Stimulated activated naive B cell treated with anti-CD40 and anti-IgM and Interleukin-4, amounts not matched to agents 10 μg/mL and 1 μg/mL and 100 μg/mL, for 72 hours (primary cell): Measurements from ENCODE around the gene ETHE1.

ENCODE experiments used
- ATAC-seq, 2 donors: fragments of 150-1000 bp; cut with Tn5 transposase; replicated peaks; 2 replicates each; pipeline ENCODE4 v1.10.0; 2021; ENCODE audit warnings: moderate library complexity in 1 of 2
- DNase-seq: peaks from one replicate; pipeline ENCODE4 v3.0.0; 2021
- H3K27ac Mint-ChIP-seq: one replicate; pipeline ENCODE4 v1.8.0; 2022; ENCODE audit warnings: mild to moderate bottlenecking, mixed read lengths
- H3K27me3 Mint-ChIP-seq, 2 donors: one replicate each; pipeline ENCODE4 v1.8.0; 2022; ENCODE audit warnings: mixed read lengths in 2 of 2
- H3K36me3 Mint-ChIP-seq, 2 donors: one replicate each; pipeline ENCODE4 v1.8.0; 2022; ENCODE audit warnings: mixed read lengths in 2 of 2, mild to moderate bottlenecking in 1 of 2
- H3K4me1 Mint-ChIP-seq, 2 donors: one replicate each; pipeline ENCODE4 v1.8.0; 2022; ENCODE audit warnings: mixed read lengths in 2 of 2, mild to moderate bottlenecking in 1 of 2
- H3K4me3 Mint-ChIP-seq, 2 donors: one replicate each; pipeline ENCODE4 v1.8.0; 2022; ENCODE audit warnings: mild to moderate bottlenecking in 2 of 2, mixed read lengths in 2 of 2, moderate library complexity in 1 of 2
- H3K9me3 Mint-ChIP-seq, 2 donors: one replicate each; pipeline ENCODE4 v1.8.0; 2022; ENCODE audit warnings: mixed read lengths in 2 of 2, mild to moderate bottlenecking in 1 of 2

Gene ETHE1

DNA sequence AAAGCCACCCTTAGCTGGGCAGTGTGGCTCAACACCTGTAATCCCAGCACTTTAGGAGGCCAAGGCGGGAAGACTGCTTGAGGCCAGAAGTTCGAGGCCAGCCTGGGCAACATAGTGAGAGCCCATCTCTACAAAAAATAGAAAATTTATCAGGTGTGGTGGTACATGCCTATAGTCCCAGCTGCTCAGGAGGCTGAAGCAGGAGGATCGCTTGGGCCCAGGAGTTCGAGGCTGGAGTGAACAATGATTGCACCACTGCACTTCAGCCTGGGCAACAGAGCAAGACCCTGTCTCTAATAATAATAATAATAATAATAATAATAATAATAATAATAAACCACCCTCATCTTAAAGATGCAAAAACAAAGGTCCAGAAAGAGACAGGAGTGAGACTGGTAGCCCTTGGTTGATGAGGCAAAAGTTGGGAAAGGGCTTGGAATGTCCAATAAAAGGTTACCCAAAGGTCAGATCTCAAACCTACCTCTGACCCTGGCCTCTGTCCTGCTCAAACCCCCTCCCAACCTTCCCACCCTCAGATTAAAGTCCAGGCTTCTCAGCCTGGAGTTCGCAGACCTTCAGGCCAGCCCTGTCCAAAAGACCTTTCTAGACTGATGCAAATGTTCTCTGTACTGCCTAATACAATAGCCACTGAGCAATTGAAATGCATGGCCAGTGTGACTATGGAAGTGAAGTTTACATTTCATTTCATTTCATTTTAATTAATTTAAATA lies 15.1 kb upstream of the ETHE1 start:
- Mint-ChIP-seq H3K36me3 (peaks cover 57 to 74% of the 10 kb centered on the region in 2 donors), H3K4me1 (no peaks in the 10 kb centered on the region), H3K9me3 (peaks cover 4 to 5% of the 10 kb centered on the region in 2 donors)

DNA sequence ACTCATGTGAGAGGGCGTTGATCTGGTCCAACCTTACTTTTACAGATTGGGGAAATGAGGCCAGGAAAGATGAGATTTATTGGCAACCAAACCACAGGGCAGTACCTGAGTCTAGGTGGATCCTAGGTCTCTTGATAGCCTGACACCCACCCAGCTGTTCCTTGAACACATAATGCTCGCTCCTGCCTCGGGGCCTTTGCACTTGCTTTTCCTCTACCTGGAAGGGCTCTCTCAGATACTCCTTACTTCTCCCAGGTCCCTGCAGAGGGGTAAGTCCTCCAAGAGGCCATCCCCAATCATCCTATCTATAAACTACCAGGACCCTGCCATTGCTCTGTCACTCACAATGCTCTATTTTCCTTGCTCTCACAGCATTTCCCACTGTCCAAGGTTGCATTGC lies 13.4 kb upstream of the ETHE1 start:
- no peak for DNase-seq
- no peak overlapping the region for H3K27ac Mint-ChIP-seq
- peaks cover 5% of the 10 kb centered on the region in 2 donors for H3K9me3 Mint-ChIP-seq
- peaks cover 58 to 80% of the 10 kb centered on the region in 2 donors for H3K36me3 Mint-ChIP-seq
- peaks cover 2 to 3% of the 10 kb centered on the region in 2 donors for H3K4me1 Mint-ChIP-seq
- ATAC-seq = no peak
- no peak overlapping the region for H3K4me3 Mint-ChIP-seq
- H3K27me3 Mint-ChIP-seq = no peaks in the 10 kb centered on the region

More for the DNA sequence above, 15.1 kb upstream of the ETHE1 start:
- H3K27ac Mint-ChIP-seq = no peak overlapping the region
- DNase-seq = no peak
- H3K27me3 Mint-ChIP-seq = no peaks in the 10 kb centered on the region
- no peak overlapping the region for H3K4me3 Mint-ChIP-seq
- ATAC-seq = no peak

DNA sequence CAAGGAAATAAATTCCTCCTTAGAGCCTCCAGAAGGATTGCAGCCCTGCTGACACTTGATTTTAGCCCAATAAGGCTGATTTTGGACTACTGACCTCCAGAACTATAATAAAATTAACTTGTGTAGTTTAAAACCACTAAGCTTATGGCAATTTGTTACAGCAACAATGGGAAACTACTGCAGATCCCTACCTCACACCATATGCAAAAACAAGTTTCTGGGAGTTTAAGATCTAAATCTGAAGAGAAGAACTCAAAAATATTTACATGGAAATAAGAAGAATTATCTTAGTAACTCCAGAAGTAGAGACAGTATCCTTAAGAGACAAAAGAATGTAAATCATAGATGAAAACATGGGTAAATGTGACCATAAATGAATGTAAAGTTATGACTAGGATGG lies 11.9 kb upstream of the ETHE1 start:
- no peak overlapping the region for H3K27ac Mint-ChIP-seq
- no peak for DNase-seq
- peaks cover 51 to 68% of the 10 kb centered on the region in 2 donors for H3K36me3 Mint-ChIP-seq

DNA sequence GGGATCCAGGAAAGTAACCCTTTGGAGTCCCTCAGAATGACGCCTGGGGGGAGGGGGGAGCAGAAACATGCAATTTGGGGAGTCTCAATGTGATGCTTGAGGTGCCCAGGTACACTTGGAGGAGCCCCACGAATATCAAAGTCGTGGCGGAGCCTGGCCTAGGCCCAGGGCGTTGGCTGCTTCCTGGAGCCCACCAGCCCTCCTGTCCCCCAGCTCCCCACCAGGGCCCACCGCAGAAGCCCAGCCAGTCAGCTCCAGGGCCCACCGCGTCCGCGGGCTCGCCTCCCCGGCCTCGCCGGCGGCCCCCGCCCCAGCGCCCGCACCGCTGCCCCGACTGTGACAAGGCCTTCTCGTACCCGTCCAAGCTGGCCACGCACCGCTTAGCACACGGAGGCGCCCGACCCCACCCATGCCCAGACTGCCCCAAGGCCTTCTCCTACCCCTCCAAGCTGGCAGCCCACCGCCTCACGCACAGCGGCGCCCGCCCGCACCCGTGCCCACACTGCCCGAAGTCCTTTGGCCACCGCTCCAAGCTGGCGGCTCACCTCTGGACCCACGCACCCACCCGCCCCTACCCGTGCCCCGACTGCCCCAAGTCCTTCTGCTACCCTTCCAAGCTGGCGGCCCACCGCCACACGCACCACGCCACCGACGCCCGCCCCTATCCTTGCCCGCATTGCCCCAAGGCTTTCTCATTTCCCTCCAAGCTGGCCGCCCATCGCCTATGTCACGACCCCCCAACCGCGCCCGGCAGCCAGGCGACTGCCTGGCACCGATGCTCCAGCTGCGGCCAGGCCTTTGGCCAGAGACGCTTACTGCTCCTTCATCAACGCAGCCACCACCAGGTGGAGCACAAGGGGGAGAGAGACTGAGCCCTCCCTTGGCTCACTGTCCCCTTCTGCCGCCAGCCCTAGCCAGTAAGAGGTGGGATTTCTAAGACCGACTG lies 8.1 kb upstream of the ETHE1 start:
- DNase-seq = peak; percentile 27
- Mint-ChIP-seq H3K9me3 (peaks cover 5% of the 10 kb centered on the region in 2 donors), H3K36me3 (peaks cover 24 to 40% of the 10 kb centered on the region in 2 donors), H3K4me1 (peaks cover 12 to 27% of the 10 kb centered on the region in 2 donors), H3K27ac (peak overlapping the region; percentile 91), H3K4me3 (peak overlapping the region; percentile 33 to 42), H3K27me3 (no peaks in the 10 kb centered on the region)
- no peak for ATAC-seq

More for the DNA sequence above, 11.9 kb upstream of the ETHE1 start:
- H3K9me3 Mint-ChIP-seq = peaks cover 5% of the 10 kb centered on the region in 2 donors
- H3K4me3 Mint-ChIP-seq = no peak overlapping the region
- ATAC-seq = no peak
- H3K4me1 Mint-ChIP-seq = peaks cover 6 to 10% of the 10 kb centered on the region in 2 donors
- H3K27me3 Mint-ChIP-seq = no peaks in the 10 kb centered on the region

DNA sequence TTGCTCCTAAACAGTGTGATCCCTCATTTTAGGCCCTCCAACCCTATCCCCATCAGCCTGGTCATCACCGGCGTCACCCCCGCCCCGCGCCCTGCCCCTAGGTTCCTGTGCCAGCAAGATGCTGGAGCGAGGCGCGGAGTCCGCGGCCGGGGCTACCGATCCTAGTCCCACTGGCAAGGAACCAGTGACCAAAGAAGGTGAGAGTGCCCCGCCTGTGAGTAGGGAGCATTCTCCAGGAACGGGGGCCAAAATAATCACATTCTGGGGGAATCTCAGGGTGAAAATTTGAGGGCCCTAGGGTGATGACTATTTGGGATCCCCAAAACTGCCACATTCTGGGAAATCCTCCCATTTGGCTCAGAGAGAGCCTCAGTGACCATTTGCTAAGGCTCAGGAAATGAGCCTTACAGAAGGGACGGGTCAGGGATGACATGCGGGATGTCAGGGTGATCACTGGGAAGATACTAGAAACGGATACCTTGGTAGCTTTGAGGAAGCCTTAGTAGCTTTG lies 7.4 kb upstream of the ETHE1 start:
- peaks cover 12 to 27% of the 10 kb centered on the region in 2 donors for H3K4me1 Mint-ChIP-seq
- peaks cover 4 to 5% of the 10 kb centered on the region in 2 donors for H3K9me3 Mint-ChIP-seq
- ATAC-seq = no peak
- H3K27ac Mint-ChIP-seq = peak overlapping the region; percentile 47
- peaks cover 18 to 32% of the 10 kb centered on the region in 2 donors for H3K36me3 Mint-ChIP-seq
- no peak for DNase-seq
- H3K4me3 Mint-ChIP-seq = peak overlapping the region; percentile 84 to 90
- H3K27me3 Mint-ChIP-seq = no peaks in the 10 kb centered on the region

DNA sequence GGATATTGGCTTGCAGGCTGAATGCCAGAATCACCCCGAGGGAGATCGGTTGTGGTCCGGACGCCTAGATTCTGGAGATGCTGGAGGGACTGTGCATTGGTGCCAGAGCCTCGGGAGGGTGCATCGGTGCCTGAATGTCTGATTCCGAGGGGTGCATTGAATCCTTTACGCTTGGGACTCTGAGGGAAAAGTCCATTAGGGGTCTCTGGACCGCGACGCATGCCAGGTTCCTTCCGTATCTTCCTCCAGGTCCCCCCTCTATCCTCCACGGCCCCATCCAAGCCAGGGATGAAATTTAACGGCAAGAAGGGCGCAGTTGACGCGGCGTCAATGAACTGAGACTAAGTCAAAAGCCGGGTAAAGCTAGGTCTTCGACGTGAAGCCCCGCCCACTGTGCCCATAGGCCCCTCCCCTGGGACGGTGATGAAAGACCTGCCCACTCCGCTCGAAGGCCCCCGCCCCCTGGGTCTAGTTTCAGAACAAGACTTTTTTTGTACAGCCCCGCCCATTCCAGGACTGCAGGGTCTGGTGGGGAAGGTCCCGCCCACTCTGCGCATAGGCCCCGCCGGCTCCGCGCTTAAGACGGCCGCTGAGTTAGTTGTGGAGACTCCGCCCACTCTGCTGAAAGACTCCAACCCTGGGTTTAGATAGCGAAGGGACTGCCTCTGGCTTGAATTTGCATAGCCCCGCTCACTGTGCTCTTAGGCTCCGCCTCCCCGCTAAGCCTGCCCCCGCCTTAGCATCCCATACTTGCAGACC lies 6.7 kb upstream of the ETHE1 start:
- ATAC-seq (peak; percentile 77), DNase-seq (peak; percentile 97)
- peak overlapping the region; percentile 94 for H3K27ac Mint-ChIP-seq
- no peaks in the 10 kb centered on the region for H3K27me3 Mint-ChIP-seq
- peaks cover 0 to 3% of the 10 kb centered on the region in 2 donors for H3K9me3 Mint-ChIP-seq
- peaks cover 12 to 26% of the 10 kb centered on the region in 2 donors for H3K36me3 Mint-ChIP-seq
- peaks cover 12 to 27% of the 10 kb centered on the region in 2 donors for H3K4me1 Mint-ChIP-seq
- peak overlapping the region; percentile 84 to 90 for H3K4me3 Mint-ChIP-seq

DNA sequence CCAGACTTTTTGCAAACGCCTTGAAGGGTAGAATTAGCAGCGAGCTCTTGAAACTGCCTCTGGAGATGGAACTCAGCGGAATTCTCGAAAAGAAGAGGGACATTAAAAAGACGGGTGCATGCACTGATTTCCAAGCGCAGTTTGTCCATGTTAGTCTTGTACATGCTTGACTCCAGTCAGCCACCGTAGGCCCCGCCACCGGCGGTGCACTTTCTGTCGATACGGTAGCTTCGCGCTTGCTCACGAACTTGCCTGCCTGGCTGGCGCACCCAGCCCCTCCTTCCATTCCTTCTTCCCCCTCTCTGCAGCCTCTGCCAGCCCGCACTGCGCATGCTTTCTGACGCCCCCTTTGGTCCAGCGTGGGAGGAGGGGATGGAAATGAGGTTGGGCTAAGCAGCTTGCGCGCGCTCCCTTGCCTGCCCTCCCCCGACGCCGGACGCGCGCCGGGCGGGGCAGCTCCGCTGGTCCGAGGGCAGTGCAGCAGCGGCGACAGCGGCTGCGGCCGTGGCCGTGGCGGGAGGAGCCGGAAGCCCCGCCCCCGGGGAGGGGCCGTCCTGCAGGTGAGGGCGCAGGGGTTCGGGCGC lies 6.1 kb upstream of the ETHE1 start, which contains the start of gene ZNF575:
Gene ZNF575 (plus strand): TSS at position 227 of the 584 bp plus-strand sequence. CDS start 1,235 bp downstream, outside the sequence.
- peak within 1 kb of the TSS; percentile 84 to 90 for H3K4me3 Mint-ChIP-seq
- peaks cover 7 to 20% of the 10 kb centered on the region in 2 donors for H3K36me3 Mint-ChIP-seq
- H3K9me3 Mint-ChIP-seq = peaks cover 0 to 1% of the 10 kb centered on the region in 2 donors
- ATAC-seq = peak; percentile 73 to 76
- H3K4me1 Mint-ChIP-seq = peaks cover 12 to 27% of the 10 kb centered on the region in 2 donors
- H3K27ac Mint-ChIP-seq = peak within 1 kb of the TSS; percentile 94
- DNase-seq = peak; percentile 95
- H3K27me3 Mint-ChIP-seq = no peaks in the 10 kb centered on the region

DNA sequence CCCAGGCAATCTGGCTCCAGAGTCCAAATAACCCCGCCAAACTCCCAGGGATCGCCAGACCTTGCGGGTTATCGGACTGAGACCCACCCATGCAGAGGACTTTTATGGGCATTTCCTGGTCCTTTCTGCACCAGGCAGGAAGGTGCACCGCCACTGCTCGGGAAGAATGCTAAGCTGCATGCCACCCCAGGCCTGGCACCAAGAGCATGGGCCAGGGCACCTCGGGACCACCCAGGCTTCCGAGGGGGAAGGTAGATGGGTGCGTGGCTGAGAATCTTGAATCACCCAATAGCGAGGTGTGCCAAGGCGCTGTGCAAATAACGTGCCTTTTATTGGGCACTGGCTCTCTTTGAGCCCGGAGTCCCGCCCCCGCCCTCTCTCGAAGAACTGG lies 5.6 kb upstream of the ETHE1 start:
- Mint-ChIP-seq H3K4me3 (peak overlapping the region; percentile 84 to 90), H3K27ac (peak overlapping the region; percentile 94), H3K36me3 (peaks cover 7 to 18% of the 10 kb centered on the region in 2 donors), H3K9me3 (peaks cover 0 to 1% of the 10 kb centered on the region in 2 donors), H3K4me1 (peaks cover 14 to 30% of the 10 kb centered on the region in 2 donors), H3K27me3 (no peaks in the 10 kb centered on the region)
- ATAC-seq (peak; percentile 42 to 43), DNase-seq (no peak)

DNA sequence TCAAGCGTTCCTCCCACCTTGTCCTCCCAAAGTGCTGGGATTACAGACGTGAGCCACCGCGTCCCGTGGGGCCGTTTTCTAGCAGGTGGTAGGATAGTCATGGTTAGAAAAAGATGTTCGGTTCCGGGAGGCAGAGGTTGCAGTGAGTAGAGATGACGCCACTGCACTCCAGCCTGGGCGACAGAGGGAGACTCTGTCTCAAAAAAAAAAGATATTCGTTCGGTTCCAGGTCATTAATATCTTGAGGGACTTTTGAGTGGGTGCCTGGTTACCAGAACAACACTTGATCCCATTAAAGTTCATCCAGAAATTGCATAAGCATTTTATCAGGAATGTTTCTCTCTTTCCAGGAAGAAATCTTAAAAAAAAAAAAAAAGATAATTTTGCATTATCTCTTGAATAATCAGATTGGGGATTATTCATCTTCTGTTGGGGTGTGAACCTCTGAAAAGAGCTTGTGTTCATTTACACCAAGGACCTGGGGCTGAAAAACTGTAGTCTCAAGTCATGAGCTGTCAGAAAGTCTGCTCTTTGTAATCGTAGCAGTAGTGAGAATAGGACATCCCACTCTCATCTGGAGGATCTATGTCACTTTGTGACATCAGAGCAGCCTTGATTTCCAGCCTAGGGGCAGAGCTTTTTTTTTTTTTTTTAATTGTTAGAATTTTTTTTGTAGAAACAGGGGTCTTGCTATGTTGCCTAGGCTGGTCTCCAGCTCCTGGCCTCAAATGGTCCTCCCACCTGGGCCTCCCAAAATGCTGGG lies 1.0 kb upstream of the ETHE1 start:
- H3K4me1 Mint-ChIP-seq = peaks cover 21 to 46% of the 10 kb centered on the region in 2 donors
- no peak overlapping the region for H3K27ac Mint-ChIP-seq
- peak overlapping the region in 1 of 2 donors; percentile 21 for H3K4me3 Mint-ChIP-seq
- ATAC-seq (no peak), DNase-seq (no peak)
- no peaks in the 10 kb centered on the region for H3K9me3 Mint-ChIP-seq
- H3K27me3 Mint-ChIP-seq = no peaks in the 10 kb centered on the region
- no peaks in the 10 kb centered on the region for H3K36me3 Mint-ChIP-seq

DNA sequence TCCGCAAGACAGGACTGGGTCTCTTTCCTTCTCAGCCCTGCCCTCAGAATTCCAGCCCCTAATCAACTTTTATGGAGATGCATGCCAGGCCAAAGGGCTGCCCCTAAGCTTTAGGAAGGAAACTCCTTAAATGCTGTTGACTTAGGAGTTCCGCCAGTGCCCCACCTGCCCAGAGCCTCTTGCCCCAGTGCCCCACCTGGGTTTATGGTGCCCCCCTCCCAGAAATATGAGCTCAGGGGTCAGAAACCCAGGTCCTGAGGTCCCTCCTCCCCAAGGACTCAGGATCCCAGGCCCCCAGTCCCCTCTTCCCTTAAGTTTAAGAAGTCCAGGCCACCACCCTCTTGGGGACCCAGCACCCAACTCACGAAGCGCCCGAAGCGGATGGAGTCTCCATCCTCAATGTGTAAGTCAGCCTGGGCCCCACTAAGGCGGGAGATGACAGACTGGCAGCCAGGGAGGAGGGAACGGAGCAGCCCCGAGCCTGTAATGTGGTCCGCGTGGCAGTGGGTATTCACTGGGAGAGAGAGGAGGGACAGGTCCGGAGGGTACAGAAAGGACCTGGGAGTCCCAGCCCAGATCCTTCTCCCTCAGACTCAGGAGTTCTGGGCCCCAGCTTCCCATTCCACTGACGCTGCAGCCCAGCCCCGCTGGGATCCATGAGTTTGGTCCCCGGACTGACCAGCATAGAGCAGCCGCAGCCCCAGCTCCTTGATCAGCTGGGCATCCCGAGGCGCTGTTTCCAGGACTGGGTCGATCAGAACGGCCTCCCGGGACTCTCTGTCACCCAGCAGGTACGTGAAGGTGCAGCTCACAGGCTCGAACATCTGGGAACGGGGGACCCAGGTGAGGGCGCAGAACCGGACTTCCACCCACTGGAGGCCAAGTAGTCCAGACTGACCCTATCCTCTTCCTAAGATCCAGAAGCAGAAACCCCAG lies 897 bp downstream of the ETHE1 start:
- peaks cover 3% of the 10 kb centered on the region in 2 donors for H3K36me3 Mint-ChIP-seq
- no peaks in the 10 kb centered on the region for H3K9me3 Mint-ChIP-seq
- no peak for DNase-seq
- H3K27ac Mint-ChIP-seq = peak overlapping the region; percentile 91
- H3K4me1 Mint-ChIP-seq = peaks cover 17 to 36% of the 10 kb centered on the region in 2 donors
- H3K27me3 Mint-ChIP-seq = no peaks in the 10 kb centered on the region
- H3K4me3 Mint-ChIP-seq = peak overlapping the region; percentile 92 to 96
- ATAC-seq = peak; percentile 23 to 28

DNA sequence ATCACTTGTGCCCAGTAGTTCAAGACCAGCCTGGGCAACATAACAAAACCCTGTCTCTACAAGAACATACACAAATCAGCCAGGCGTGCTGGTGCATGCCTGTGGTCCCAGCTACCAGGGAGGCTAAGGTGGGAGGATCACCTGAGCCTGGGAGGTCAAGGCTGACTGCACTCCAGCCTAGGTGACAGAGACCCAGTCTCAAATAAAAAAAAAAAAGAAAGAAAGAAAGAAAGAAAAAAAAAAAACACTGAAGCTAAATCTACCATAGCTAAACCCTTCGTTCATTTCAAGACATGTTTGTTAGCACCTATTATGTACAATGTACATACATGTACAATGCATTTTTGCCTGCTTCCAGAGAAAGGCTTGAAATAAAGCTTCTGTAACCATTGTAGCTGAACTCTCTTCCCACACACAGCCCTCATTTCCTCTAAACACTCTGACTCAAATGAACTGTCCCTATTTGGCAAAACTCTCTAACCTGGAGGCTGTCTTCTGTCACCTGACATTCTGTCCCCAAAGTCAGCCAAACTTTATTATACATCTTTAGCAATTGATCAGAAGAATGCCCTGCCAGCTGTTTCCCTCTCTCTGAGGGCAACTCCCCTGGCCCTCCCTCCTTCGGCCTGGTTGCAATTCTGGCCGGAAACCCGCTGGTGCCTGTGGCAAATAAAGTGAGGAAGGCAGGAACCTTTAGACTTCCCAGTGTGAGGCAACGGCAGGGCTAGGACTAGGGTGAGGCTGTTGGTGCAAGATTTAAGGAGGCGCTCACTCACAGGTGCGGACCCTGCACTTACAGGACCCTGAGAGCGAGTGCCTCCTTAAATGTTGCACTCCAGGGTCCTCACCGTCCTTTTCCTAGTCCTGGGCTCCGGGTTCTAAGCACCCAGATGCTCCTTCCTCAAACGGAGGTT lies 1.8 kb downstream of the ETHE1 start:
- H3K27me3 Mint-ChIP-seq = no peaks in the 10 kb centered on the region
- peaks cover 17 to 36% of the 10 kb centered on the region in 2 donors for H3K4me1 Mint-ChIP-seq
- ATAC-seq (peak; percentile 75 to 82), DNase-seq (peak; percentile 35)
- no peaks in the 10 kb centered on the region for H3K9me3 Mint-ChIP-seq
- H3K27ac Mint-ChIP-seq = peak overlapping the region; percentile 83
- H3K4me3 Mint-ChIP-seq = peak overlapping the region; percentile 92 to 96
- peaks cover 3% of the 10 kb centered on the region in 2 donors for H3K36me3 Mint-ChIP-seq
